CD14-positive monocyte (primary cell): ENCODE measurements around the gene ITGB2. TPM values are rescaled to one million over a fixed set of nuclear protein-coding genes. Genes with fewer than 3 reads are reported as not detected.

ENCODE experiments used
- DNase-seq, 3 donors: peaks; one replicate each; pipeline ENCODE4 v3.0.0-alpha.2; 2011 to 2022
- H2AFZ ChIP-seq: 2 replicates; pipeline ENCODE4 v1.6.0; 2012; ENCODE audit warnings: mild to moderate bottlenecking, low read depth, low read length, inconsistent platforms; ENCODE audit not compliant: insufficient read depth, poor library complexity, severe bottlenecking
- H3K27ac ChIP-seq, 2 donors: 1 replicate in 1 of 2; 2 replicates in 1 of 2; pipeline ENCODE4 v1.5.1; 2012 to 2013; ENCODE audit warnings: low read length in 2 of 2, control low read depth in 1 of 2, inconsistent platforms in 1 of 2, low read depth in 1 of 2, mild to moderate bottlenecking in 1 of 2
- H3K27me3 ChIP-seq, 2 donors: one replicate each; pipeline versions ENCODE4 v1.6.0 to v1.6.1; 2011 to 2013; ENCODE audit warnings: low read length in 2 of 2; ENCODE audit not compliant: control insufficient read depth in 2 of 2, insufficient read depth in 2 of 2
- H3K36me3 ChIP-seq, 2 donors: replicated peaks in 1 of 2; 1 replicate in 1 of 2; 2 replicates in 1 of 2; pipeline versions ENCODE4 v1.5.1 to v1.6.1; 2012 to 2013; ENCODE audit warnings: low read length in 2 of 2, control low read depth in 1 of 2, inconsistent platforms in 1 of 2, mild to moderate bottlenecking in 1 of 2; ENCODE audit not compliant: insufficient read depth in 2 of 2, control insufficient read depth in 1 of 2
- H3K4me1 ChIP-seq, 2 donors: 1 replicate in 1 of 2; 2 replicates in 1 of 2; pipeline versions ENCODE4 v1.5.1 to v1.6.1; 2012 to 2013; ENCODE audit warnings: low read length in 2 of 2, control low read depth in 1 of 2, inconsistent platforms in 1 of 2, mild to moderate bottlenecking in 1 of 2, moderate library complexity in 1 of 2; ENCODE audit not compliant: insufficient read depth in 2 of 2, control insufficient read depth in 1 of 2
- H3K4me2 ChIP-seq: replicated peaks from 2 replicates; pipeline ENCODE3; 2012; ENCODE audit warnings: low read length, moderate library complexity, mild to moderate bottlenecking; ENCODE audit not compliant: poor library complexity, severe bottlenecking; ENCODE audit errors: extremely low read depth
- H3K4me3 ChIP-seq, 3 experiments: fragments of 200-600 bp in 1 of 3; sonication (generic) in 1 of 3; replicated peaks in 1 of 3; 1 replicate in 2 of 3; 2 replicates in 1 of 3; pipeline ENCODE4 v1.5.1; 2011 to 2013; ENCODE audit warnings: low read length in 3 of 3, mild to moderate bottlenecking in 3 of 3, control low read depth in 2 of 3, low read depth in 2 of 3, inconsistent platforms in 1 of 3, moderate library complexity in 1 of 3
- H3K79me2 ChIP-seq: 2 replicates; pipeline ENCODE4 v1.6.0; 2012; ENCODE audit warnings: mild to moderate bottlenecking, control low read depth, inconsistent platforms, low read length, moderate library complexity; ENCODE audit not compliant: insufficient read depth
- H3K9ac ChIP-seq: 2 replicates; pipeline ENCODE4 v1.6.0; 2017; ENCODE audit warnings: low read length, mild to moderate bottlenecking; ENCODE audit not compliant: insufficient read depth, poor library complexity, severe bottlenecking
- H3K9me3 ChIP-seq, 2 donors: replicated peaks in 1 of 2; 1 replicate in 1 of 2; 2 replicates in 1 of 2; pipeline versions ENCODE4 v1.5.1 to v1.6.1; 2012 to 2013; ENCODE audit warnings: low read length in 2 of 2, control low read depth in 1 of 2; ENCODE audit not compliant: control insufficient read depth in 1 of 2, insufficient read depth in 1 of 2
- H4K20me1 ChIP-seq: 2 replicates; pipeline ENCODE4 v1.6.0; 2012; ENCODE audit warnings: mild to moderate bottlenecking, low read length, control low read depth, moderate library complexity; ENCODE audit not compliant: insufficient read depth
- H3K27ac Mint-ChIP-seq, 7 donors: one replicate each; pipeline ENCODE4 v1.8.0; 2020; ENCODE audit warnings: mild to moderate bottlenecking in 7 of 7, mixed read lengths in 7 of 7, moderate library complexity in 6 of 7, inconsistent platforms in 2 of 7
- H3K27me3 Mint-ChIP-seq, 3 donors: one replicate each; pipeline ENCODE4 v1.8.0; 2021 to 2022; ENCODE audit warnings: low read depth in 3 of 3, mild to moderate bottlenecking in 3 of 3, mixed read lengths in 3 of 3, moderate library complexity in 3 of 3, inconsistent platforms in 1 of 3
- H3K36me3 Mint-ChIP-seq, 2 donors: one replicate each; pipeline ENCODE4 v1.8.0; 2020; ENCODE audit warnings: mixed read lengths in 2 of 2, inconsistent platforms in 1 of 2, mild to moderate bottlenecking in 1 of 2
- H3K4me1 Mint-ChIP-seq: one replicate; pipeline ENCODE4 v1.8.0; 2020; ENCODE audit warnings: mild to moderate bottlenecking, mixed read lengths
- H3K4me3 Mint-ChIP-seq, 2 donors: one replicate each; pipeline ENCODE4 v1.8.0; 2020; ENCODE audit warnings: mild to moderate bottlenecking in 2 of 2, mixed read lengths in 2 of 2, moderate library complexity in 1 of 2
- H3K9me3 Mint-ChIP-seq, 7 donors: one replicate each; pipeline ENCODE4 v1.8.0; 2020 to 2022; ENCODE audit warnings: mixed read lengths in 7 of 7, mild to moderate bottlenecking in 6 of 7, moderate library complexity in 6 of 7, inconsistent platforms in 2 of 7
- WGBS: methylation state at CpG from one replicate; pipeline ENCODE4 v1.1.5; 2013; ENCODE audit warnings: missing lambda C conversion rate; ENCODE audit not compliant: insufficient coverage; 5-methylcytosine and 5-hydroxymethylcytosine counted together
- intact Hi-C, 2 donors: fragments of 100-400 bp; cut with micrococcal nuclease; formaldehyde crosslinking; loops; one replicate each; pipeline versions ENCODE4 v1.15.0 to v1.15.1; 2023
- polyA plus RNA-seq, 3 donors: library from polyadenylated mRNA; depleted of rRNA in 1 of 3; unstranded in 2 of 3; stranded (reverse) in 1 of 3; fragments of 300-500 nt in 2 of 3; fragments of >200 nt in 1 of 3; fragmentation: Illumina TruSeq in 2 of 3; gene quantifications; 1 replicate in 2 of 3; 2 replicates in 1 of 3; pipeline ENCODE4 v1.2.3, GENCODE V29; 2012 to 2021
- TF ChIP-seq, protein P1 (sequence below): fragments of 200-600 bp; IDR thresholded peaks from one replicate; pipeline ENCODE4 v1.8.0; 2022; ENCODE audit warnings: antibody characterized with exemption, mild to moderate bottlenecking

Gene ITGB2
- polyA plus RNA-seq, 3 donors: 1,470 to 1,628 (median 1,602) TPM

DNA sequence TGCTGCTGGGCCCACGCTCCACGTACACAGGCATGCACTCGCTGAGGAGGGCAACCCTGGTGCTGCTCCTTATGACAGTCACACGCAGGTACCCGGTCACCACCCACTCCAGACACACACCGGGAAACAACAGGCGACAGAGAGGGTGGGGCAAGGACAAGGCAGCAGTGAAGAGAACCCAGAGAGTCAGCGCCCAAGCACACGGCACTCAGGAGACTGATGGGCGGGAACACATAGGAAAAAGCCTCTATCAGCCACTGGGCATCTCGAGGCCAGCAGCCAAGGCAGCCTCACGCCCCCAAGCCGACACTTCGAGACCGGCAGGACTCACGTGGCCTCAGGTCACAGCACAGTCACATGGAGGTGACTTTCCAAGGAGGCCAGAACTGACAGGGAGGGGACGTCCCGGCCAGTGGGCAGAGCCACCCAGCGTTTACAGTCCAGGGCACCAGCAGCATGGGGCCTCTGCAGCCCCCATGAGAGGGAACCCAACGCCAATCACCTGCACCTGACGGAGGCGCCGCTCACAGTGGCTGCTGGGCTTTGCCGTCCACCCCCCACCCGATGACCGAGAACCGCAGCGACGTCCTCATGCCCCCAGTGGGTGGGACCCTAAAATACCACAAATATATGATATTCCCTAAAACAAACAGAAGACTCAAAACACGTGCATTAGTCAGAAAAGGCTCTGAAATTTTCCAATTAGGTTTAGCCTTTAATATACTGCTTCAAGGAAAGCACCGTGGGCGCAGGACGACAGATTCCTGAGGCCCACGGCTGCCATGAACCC lies 66.9 kb downstream of the ITGB2 start:
- H3K27me3 ChIP-seq: no peaks in the 10 kb centered on the region
- H3K27ac ChIP-seq: no peak overlapping the region
- no peak overlapping the region for H3K9ac ChIP-seq
- no peak overlapping the region for H3K4me3 Mint-ChIP-seq
- H3K4me3 ChIP-seq: no peak overlapping the region
- H3K27me3 Mint-ChIP-seq: no peaks in the 10 kb centered on the region
- peaks cover 79% of the 10 kb centered on the region for H3K79me2 ChIP-seq
- no peak overlapping the region for H2AFZ ChIP-seq
- peak overlapping the region in 2 of 7 donors; percentile 74 to 79 for H3K27ac Mint-ChIP-seq
- peaks cover 28 to 29% of the 10 kb centered on the region in 2 donors for H3K4me1 ChIP-seq
- peaks cover 92 to 100% of the 10 kb centered on the region in 2 donors for H3K36me3 ChIP-seq
- TF ChIP-seq, protein P1, sequence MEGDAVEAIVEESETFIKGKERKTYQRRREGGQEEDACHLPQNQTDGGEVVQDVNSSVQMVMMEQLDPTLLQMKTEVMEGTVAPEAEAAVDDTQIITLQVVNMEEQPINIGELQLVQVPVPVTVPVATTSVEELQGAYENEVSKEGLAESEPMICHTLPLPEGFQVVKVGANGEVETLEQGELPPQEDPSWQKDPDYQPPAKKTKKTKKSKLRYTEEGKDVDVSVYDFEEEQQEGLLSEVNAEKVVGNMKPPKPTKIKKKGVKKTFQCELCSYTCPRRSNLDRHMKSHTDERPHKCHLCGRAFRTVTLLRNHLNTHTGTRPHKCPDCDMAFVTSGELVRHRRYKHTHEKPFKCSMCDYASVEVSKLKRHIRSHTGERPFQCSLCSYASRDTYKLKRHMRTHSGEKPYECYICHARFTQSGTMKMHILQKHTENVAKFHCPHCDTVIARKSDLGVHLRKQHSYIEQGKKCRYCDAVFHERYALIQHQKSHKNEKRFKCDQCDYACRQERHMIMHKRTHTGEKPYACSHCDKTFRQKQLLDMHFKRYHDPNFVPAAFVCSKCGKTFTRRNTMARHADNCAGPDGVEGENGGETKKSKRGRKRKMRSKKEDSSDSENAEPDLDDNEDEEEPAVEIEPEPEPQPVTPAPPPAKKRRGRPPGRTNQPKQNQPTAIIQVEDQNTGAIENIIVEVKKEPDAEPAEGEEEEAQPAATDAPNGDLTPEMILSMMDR: no peak
- WGBS: 95% methylated on average over 30 of the region's 34 CpGs
- intact Hi-C loops: no loop called here
- peaks cover 100% of the 10 kb centered on the region for H4K20me1 ChIP-seq
- no peak for DNase-seq
- H3K36me3 Mint-ChIP-seq: peaks cover 91 to 98% of the 10 kb centered on the region in 2 donors
- H3K4me1 Mint-ChIP-seq: peaks cover 45% of the 10 kb centered on the region
- no peak overlapping the region for H3K4me2 ChIP-seq
- no peaks in the 10 kb centered on the region for H3K9me3 ChIP-seq
- H3K9me3 Mint-ChIP-seq: peaks cover 0 to 1% (median 0%) of the 10 kb centered on the region in 7 donors

DNA sequence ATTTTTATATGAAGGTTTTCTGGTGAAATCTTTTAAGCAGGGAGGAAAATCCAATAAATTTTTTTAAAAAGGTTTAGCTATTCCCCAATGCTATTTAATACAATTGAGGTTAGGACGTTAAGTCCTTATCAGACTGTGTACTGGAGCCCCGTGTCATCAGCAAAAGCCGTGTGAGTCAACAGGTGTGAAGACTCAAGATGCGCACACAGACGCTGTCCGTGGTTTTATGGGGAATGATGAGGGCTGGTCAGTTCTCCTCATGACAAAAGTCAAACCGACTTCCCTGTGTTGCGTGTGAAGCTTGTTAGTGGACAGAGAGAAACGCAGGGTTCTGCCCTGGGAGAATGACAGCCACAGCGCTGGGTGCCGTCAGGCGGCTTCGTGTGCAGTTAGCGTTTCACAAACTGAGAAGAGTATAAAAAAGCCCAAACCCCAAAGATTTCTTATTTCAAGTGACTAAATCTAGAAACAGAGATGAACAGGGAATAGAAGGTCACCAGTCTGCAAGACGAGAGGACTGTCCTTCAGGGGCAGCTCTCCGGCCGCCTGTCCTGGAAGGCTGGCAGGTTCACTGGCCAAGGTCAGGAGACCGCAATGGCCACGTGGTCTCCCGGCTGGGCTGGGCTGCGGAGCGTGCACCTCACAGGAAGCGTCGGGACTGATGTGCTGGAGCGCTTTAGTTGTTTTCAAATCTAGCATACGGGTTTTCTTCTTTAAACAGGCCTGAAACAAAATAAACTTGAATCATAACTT lies 69.6 kb downstream of the ITGB2 start:
- H3K4me1 Mint-ChIP-seq: peaks cover 60% of the 10 kb centered on the region
- H3K9me3 ChIP-seq: no peaks in the 10 kb centered on the region
- no peaks in the 10 kb centered on the region for H3K27me3 Mint-ChIP-seq
- peak overlapping the region in 1 of 2 donors; percentile 77 for H3K27ac ChIP-seq
- no peak for DNase-seq
- peaks cover 44 to 51% of the 10 kb centered on the region in 2 donors for H3K4me1 ChIP-seq
- H3K27me3 ChIP-seq: no peaks in the 10 kb centered on the region
- H2AFZ ChIP-seq: no peak overlapping the region
- H3K9ac ChIP-seq: no peak overlapping the region
- peaks cover 68 to 75% of the 10 kb centered on the region in 2 donors for H3K36me3 ChIP-seq
- H3K4me3 Mint-ChIP-seq: no peak overlapping the region
- H3K27ac Mint-ChIP-seq: peak overlapping the region in 2 of 7 donors; percentile 12 to 57
- H3K79me2 ChIP-seq: peaks cover 51% of the 10 kb centered on the region
- WGBS: 92% methylated on average over 18 of the region's 26 CpGs
- TF ChIP-seq, protein P1: no peak
- peaks cover 71 to 85% of the 10 kb centered on the region in 2 donors for H3K36me3 Mint-ChIP-seq
- H3K4me3 ChIP-seq: no peak overlapping the region
- H4K20me1 ChIP-seq: peaks cover 92% of the 10 kb centered on the region
- no peak overlapping the region for H3K4me2 ChIP-seq
- H3K9me3 Mint-ChIP-seq: peaks cover 0 to 1% (median 0%) of the 10 kb centered on the region in 7 donors
- intact Hi-C loops: no loop called here
